ENCODE data around the gene IFT122.

The IFT122 gene

DNA sequence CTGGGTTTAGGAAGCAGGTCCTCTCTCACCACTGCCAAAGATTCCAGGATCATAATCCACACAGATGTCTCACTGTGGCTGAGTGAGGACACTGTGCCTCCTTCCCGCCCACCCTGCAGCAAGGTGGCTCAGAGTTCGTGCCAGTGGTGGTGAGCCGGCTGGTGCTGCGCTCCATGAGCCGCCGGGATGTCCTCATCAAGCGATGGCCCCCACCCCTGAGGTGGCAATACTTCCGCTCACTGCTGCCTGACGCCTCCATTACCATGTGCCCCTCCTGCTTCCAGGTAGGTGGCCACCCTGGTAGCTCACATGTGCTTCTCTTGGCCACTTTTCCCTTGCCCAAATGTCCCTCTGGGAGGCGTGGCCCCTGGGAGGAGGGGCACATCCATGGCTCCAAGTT is 79.4 kb downstream of the IFT122 start:
- no peak overlapping the region for H3K4me3 ChIP-seq (ENCODE audit: low read length in 2 of 2)
- H3K9ac ChIP-seq (ENCODE audit: low read length in 2 of 2) = no peak overlapping the region
- no peak overlapping the region for H3K27ac ChIP-seq (ENCODE audit: low read length)
- no peaks in the 10 kb centered on the region for H3K4me1 ChIP-seq (ENCODE audit: control insufficient read depth, insufficient read depth, low read length)
- H3K27me3 ChIP-seq (ENCODE audit: control insufficient read depth in 1 of 2, insufficient read depth in 2 of 2, low read length in 2 of 2) = no peaks in the 10 kb centered on the region
- no peaks in the 10 kb centered on the region for H3K9me3 ChIP-seq (ENCODE audit: control insufficient read depth in 2 of 2, low read length in 2 of 2)
- peaks cover 0 to 18% of the 10 kb centered on the region in 2 donors for H3K36me3 ChIP-seq (ENCODE audit: control insufficient read depth in 2 of 2, insufficient read depth in 2 of 2, low read length in 2 of 2)

DNA sequence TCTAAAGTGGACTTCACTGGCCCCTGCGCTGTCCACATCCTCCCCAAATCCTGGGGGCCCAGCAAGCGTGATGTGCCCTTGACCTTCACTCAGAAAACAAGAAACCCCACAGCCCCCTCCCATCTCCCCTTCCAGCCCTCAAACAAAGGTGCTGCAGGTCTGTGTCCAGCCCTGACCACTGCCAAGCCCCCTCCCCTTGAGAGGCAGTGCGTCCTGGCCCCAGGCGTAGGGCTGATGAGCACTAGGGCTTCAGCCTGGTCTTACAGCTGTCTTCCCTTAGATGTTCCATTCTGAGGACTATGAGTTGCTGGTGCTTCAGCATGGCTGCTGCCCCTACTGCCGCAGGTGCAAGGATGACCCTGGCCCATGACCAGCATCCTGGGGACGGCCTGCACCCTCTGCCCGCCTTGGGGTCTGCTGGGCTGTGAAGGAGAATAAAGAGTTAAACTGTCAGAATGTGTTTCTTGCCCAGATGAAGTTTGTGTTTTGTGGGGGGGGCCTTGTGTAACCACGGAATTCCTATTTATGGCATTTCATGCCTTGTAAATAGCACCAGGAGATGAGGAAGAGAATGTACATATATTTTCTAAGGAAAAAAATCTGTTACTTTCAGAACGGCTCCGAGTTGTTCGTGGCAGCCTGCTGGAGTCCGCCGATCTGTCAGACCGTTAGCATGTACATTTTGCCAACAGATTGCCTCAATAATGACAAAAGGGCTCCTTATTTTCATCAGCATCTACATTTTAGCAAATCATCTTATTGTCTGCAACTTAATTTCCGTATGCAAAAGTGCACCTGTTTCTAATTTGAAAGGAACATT is 80.1 kb downstream of the IFT122 start:
- Histone ChIP-seq H3K9me3 (ENCODE audit: control insufficient read depth in 2 of 2, low read length in 2 of 2) (no peaks in the 10 kb centered on the region), H3K36me3 (ENCODE audit: control insufficient read depth in 2 of 2, insufficient read depth in 2 of 2, low read length in 2 of 2) (peaks cover 0 to 15% of the 10 kb centered on the region in 2 donors), H3K4me3 (ENCODE audit: low read length in 2 of 2) (no peak overlapping the region), H3K4me1 (ENCODE audit: control insufficient read depth, insufficient read depth, low read length) (no peaks in the 10 kb centered on the region), H3K9ac (ENCODE audit: low read length in 2 of 2) (no peak overlapping the region), H3K27me3 (ENCODE audit: control insufficient read depth in 1 of 2, insufficient read depth in 2 of 2, low read length in 2 of 2) (no peaks in the 10 kb centered on the region), H3K27ac (ENCODE audit: low read length) (no peak overlapping the region)

DNA sequence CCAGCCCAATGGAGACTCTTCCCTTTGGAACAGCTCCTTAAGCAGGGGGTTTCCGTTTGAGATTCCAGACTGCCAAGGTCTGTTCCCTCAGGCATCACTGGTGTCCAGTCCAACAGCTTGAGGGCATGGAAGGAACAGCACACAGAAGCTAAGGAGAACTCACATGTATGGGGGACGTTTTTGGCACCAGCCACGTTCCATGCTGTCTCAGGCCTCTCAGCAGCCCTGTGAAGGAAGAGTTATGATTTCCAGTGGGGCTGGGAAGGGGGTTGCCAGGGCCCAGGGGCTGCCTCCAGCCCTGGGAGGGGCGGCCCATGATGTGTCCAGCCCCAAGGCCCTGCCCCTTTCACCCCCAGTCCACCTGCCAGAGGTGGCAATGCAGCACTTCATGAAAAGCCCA is 80.9 kb downstream of the IFT122 start:
- Histone ChIP-seq H3K9ac (ENCODE audit: low read length in 2 of 2) (no peak overlapping the region), H3K27ac (ENCODE audit: low read length) (no peak overlapping the region), H3K4me1 (ENCODE audit: control insufficient read depth, insufficient read depth, low read length) (no peaks in the 10 kb centered on the region), H3K9me3 (ENCODE audit: control insufficient read depth in 2 of 2, low read length in 2 of 2) (no peaks in the 10 kb centered on the region), H3K27me3 (ENCODE audit: control insufficient read depth in 1 of 2, insufficient read depth in 2 of 2, low read length in 2 of 2) (no peaks in the 10 kb centered on the region), H3K4me3 (ENCODE audit: low read length in 2 of 2) (no peak overlapping the region), H3K36me3 (ENCODE audit: control insufficient read depth in 2 of 2, insufficient read depth in 2 of 2, low read length in 2 of 2) (peaks cover 0 to 13% of the 10 kb centered on the region in 2 donors)

DNA sequence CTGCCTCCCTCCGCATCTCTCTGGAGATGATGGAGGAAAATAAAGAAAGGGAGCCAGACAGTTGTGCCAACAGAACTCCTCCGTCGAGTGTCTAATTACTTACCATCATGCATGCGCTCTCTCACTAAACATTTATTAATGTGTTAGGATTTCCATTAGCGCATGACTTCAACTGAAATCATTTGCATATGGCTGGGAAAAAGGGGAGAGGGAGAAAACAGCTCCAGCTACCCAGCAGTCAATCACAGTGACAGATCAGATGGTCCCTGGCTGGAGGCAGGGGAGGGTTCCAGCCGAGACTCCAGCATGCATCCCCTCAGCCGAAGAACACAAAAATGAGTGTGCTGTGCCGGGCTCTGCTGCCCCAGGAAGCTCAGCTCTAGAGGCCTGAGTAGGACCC is 81.6 kb downstream of the IFT122 start:
- H3K36me3 ChIP-seq (ENCODE audit: control insufficient read depth in 2 of 2, insufficient read depth in 2 of 2, low read length in 2 of 2) = peaks cover 0 to 9% of the 10 kb centered on the region in 2 donors
- no peak overlapping the region for H3K9ac ChIP-seq (ENCODE audit: low read length in 2 of 2)
- H3K4me1 ChIP-seq (ENCODE audit: control insufficient read depth, insufficient read depth, low read length) = no peaks in the 10 kb centered on the region
- no peak overlapping the region for H3K4me3 ChIP-seq (ENCODE audit: low read length in 2 of 2)
- H3K9me3 ChIP-seq (ENCODE audit: control insufficient read depth in 2 of 2, low read length in 2 of 2) = no peaks in the 10 kb centered on the region
- H3K27ac ChIP-seq (ENCODE audit: low read length) = no peak overlapping the region
- no peaks in the 10 kb centered on the region for H3K27me3 ChIP-seq (ENCODE audit: control insufficient read depth in 1 of 2, insufficient read depth in 2 of 2, low read length in 2 of 2)

DNA sequence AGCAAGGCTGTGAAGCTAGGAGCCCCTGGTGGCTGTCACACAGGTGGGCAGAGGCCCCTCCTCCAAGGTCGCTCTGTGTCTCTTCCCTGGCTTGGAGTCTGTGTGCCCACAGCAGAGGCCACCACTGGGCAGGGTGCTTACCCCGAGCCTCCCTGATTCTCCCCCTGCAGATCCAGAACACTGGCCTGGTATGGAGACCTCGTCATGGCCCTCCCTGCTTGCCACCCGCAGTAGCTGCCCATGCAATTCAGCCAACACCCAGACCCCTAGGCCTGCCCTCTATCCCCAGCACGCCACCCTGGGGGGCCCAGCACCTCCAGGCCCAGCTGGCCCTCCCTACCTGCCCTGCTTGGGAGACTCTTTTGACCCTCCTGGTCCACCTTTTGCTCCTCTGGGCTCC is 82.9 kb downstream of the IFT122 start:
- Histone ChIP-seq H3K27ac (ENCODE audit: low read length) (no peak overlapping the region), H3K4me3 (ENCODE audit: low read length in 2 of 2) (no peak overlapping the region), H3K4me1 (ENCODE audit: control insufficient read depth, insufficient read depth, low read length) (no peaks in the 10 kb centered on the region), H3K9me3 (ENCODE audit: control insufficient read depth in 2 of 2, low read length in 2 of 2) (no peaks in the 10 kb centered on the region), H3K27me3 (ENCODE audit: control insufficient read depth in 1 of 2, insufficient read depth in 2 of 2, low read length in 2 of 2) (no peaks in the 10 kb centered on the region), H3K36me3 (ENCODE audit: control insufficient read depth in 2 of 2, insufficient read depth in 2 of 2, low read length in 2 of 2) (peaks cover 0 to 3% of the 10 kb centered on the region in 2 donors), H3K9ac (ENCODE audit: low read length in 2 of 2) (no peak overlapping the region)

DNA sequence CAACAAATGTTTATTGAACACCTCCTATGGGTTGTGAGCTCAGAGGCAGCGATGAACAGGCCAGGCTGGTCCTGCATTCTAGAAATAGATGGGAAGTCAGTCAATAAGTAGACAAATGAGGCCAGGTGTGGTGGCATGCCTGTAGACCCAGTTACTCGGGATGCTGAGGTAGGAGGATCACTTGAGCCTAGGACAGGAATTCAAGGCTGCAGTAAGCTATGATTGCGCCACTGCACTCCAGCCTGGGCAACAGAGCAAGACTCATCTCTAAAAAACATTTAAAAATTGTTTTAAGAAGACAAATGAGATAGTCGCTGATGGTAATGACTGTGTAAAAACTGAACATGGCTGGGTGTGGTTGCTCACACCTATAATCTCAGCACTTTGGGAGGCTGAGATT is 84.1 kb downstream of the IFT122 start:
- Histone ChIP-seq H3K4me3 (ENCODE audit: low read length in 2 of 2) (no peak overlapping the region), H3K27me3 (ENCODE audit: control insufficient read depth in 1 of 2, insufficient read depth in 2 of 2, low read length in 2 of 2) (no peaks in the 10 kb centered on the region), H3K9me3 (ENCODE audit: control insufficient read depth in 2 of 2, low read length in 2 of 2) (no peaks in the 10 kb centered on the region), H3K36me3 (ENCODE audit: control insufficient read depth in 2 of 2, insufficient read depth in 2 of 2, low read length in 2 of 2) (no peaks in the 10 kb centered on the region), H3K27ac (ENCODE audit: low read length) (no peak overlapping the region), H3K9ac (ENCODE audit: low read length in 2 of 2) (no peak overlapping the region), H3K4me1 (ENCODE audit: control insufficient read depth, insufficient read depth, low read length) (no peaks in the 10 kb centered on the region)

DNA sequence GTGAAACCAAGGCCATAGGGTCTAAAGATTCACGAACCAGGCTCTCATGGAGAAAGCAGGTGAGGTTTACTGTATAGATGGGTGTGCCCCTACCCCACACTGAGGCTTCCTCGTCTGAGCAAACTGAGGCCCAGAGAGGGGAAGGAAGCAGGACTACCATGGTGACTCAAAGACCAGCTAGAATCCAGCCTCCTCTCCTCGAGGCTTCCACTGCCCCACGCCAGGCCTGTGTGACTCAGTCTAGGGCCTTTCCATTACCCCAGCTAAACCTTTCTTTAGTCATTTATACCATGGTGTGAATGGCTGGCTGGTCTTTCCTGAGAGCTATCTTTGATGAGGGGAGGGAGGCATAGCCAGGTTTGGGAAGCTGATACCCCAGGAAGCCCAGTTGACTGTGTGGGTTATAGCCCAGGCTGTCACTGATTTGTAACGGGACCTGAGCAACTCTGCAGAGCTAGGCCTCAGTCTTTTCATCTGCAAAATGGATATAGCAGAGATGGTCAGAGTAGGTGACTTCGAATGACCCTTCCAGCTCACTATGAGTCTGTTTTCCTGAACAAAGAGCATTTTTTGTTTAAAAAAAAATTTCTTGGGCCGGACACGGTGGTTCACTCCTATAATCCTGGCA is 85.4 kb downstream of the IFT122 start:
- Histone ChIP-seq H3K9ac (ENCODE audit: low read length in 2 of 2) (no peak overlapping the region), H3K9me3 (ENCODE audit: control insufficient read depth in 2 of 2, low read length in 2 of 2) (no peaks in the 10 kb centered on the region), H3K27ac (ENCODE audit: low read length) (no peak overlapping the region), H3K27me3 (ENCODE audit: control insufficient read depth in 1 of 2, insufficient read depth in 2 of 2, low read length in 2 of 2) (no peaks in the 10 kb centered on the region), H3K4me3 (ENCODE audit: low read length in 2 of 2) (no peak overlapping the region), H3K36me3 (ENCODE audit: control insufficient read depth in 2 of 2, insufficient read depth in 2 of 2, low read length in 2 of 2) (no peaks in the 10 kb centered on the region), H3K4me1 (ENCODE audit: control insufficient read depth, insufficient read depth, low read length) (no peaks in the 10 kb centered on the region)

DNA sequence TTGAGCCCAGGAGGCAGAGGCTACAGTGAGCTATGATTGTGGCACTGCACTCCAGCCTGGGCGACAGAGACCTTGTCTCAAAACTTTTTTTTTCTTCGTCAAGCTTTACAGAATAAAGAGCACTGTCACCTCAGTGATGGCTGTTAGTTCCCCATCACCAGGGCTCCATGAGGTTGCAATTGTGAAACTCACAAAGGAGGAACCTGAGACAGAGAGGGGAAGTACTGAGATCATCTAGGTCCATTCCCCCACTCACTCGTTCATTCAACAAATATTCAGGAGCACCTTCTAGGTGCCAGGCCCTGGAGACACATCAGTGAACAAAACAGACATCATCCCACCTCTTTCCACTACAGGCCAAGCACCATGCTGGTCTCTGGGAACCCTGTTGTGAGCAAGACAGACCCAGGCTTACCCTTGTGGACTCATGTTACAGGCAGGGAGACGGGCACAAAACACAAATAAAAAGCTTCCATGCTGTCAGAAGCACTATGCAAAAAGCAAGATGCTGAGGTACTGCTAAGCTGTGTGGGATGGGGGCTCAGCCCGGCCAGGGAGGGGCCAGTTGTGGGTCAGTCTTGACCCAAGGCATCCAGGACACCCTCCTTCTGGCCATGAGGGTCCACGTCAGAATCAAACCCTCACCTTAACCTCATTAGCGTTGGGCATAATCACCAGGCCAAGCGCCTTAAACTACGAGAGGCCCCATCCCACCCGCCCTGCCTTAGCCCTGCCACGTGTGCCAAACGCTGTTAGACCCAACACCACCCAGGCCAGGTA is 86.3 kb downstream of the IFT122 start:
- Histone ChIP-seq H3K9ac (ENCODE audit: low read length in 2 of 2) (no peak overlapping the region), H3K4me3 (ENCODE audit: low read length in 2 of 2) (no peak overlapping the region), H3K27me3 (ENCODE audit: control insufficient read depth in 1 of 2, insufficient read depth in 2 of 2, low read length in 2 of 2) (no peaks in the 10 kb centered on the region), H3K36me3 (ENCODE audit: control insufficient read depth in 2 of 2, insufficient read depth in 2 of 2, low read length in 2 of 2) (no peaks in the 10 kb centered on the region), H3K9me3 (ENCODE audit: control insufficient read depth in 2 of 2, low read length in 2 of 2) (no peaks in the 10 kb centered on the region), H3K27ac (ENCODE audit: low read length) (no peak overlapping the region), H3K4me1 (ENCODE audit: control insufficient read depth, insufficient read depth, low read length) (no peaks in the 10 kb centered on the region)

DNA sequence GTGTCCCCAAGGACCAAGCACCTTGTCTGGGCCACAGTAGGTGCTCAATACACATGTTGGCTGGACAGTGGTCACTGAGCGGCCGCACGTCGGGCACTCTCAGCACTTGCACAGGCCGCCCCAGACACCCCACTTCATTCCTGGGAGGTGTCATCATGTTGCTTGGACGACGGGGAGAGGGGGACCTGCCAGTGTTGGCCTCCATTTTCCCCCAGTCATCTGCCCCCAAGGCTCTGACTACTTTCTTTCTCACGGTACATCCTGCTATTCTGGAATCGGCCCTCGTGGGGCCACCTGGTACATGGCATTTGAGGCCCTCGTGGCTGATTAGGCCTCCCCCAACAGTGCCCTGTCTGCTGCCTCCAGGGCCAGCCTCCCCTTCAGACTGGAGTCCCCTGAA is 87.2 kb downstream of the IFT122 start:
- Histone ChIP-seq H3K27ac (ENCODE audit: low read length) (no peak overlapping the region), H3K4me1 (ENCODE audit: control insufficient read depth, insufficient read depth, low read length) (no peaks in the 10 kb centered on the region), H3K9me3 (ENCODE audit: control insufficient read depth in 2 of 2, low read length in 2 of 2) (no peaks in the 10 kb centered on the region), H3K36me3 (ENCODE audit: control insufficient read depth in 2 of 2, insufficient read depth in 2 of 2, low read length in 2 of 2) (no peaks in the 10 kb centered on the region), H3K9ac (ENCODE audit: low read length in 2 of 2) (no peak overlapping the region), H3K4me3 (ENCODE audit: low read length in 2 of 2) (no peak overlapping the region), H3K27me3 (ENCODE audit: control insufficient read depth in 1 of 2, insufficient read depth in 2 of 2, low read length in 2 of 2) (no peaks in the 10 kb centered on the region)

DNA sequence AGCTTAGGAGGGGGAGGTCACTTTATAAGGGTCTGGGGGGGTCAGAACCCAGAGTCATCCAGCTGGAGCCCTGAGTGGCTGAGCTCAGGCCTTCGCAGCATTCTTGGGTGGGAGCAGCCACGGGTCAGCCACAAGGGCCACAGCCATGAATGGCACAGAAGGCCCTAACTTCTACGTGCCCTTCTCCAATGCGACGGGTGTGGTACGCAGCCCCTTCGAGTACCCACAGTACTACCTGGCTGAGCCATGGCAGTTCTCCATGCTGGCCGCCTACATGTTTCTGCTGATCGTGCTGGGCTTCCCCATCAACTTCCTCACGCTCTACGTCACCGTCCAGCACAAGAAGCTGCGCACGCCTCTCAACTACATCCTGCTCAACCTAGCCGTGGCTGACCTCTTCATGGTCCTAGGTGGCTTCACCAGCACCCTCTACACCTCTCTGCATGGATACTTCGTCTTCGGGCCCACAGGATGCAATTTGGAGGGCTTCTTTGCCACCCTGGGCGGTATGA is 88.6 kb downstream of the IFT122 start, which contains the start of gene RHO:
Gene RHO (plus strand): TSS at position 51 of the 512 bp plus-strand sequence. CDS start 95 bp downstream, at position 146.
- Histone ChIP-seq H3K36me3 (ENCODE audit: control insufficient read depth in 2 of 2, insufficient read depth in 2 of 2, low read length in 2 of 2) (no peaks in the 10 kb centered on the region), H3K4me1 (ENCODE audit: control insufficient read depth, insufficient read depth, low read length) (no peaks in the 10 kb centered on the region), H3K9ac (ENCODE audit: low read length in 2 of 2) (no peak within 1 kb of the TSS), H3K27me3 (ENCODE audit: control insufficient read depth in 1 of 2, insufficient read depth in 2 of 2, low read length in 2 of 2) (no peaks in the 10 kb centered on the region), H3K9me3 (ENCODE audit: control insufficient read depth in 2 of 2, low read length in 2 of 2) (no peaks in the 10 kb centered on the region), H3K27ac (ENCODE audit: low read length) (no peak within 1 kb of the TSS), H3K4me3 (ENCODE audit: low read length in 2 of 2) (no peak within 1 kb of the TSS)

Data from stomach smooth muscle (tissue), 2 donors.